ENCODE results near the gene OLIG2. TPM values are rescaled to one million over a fixed set of nuclear protein-coding genes. Genes with fewer than 3 reads are reported as not detected.
A peak's percentile ranks its signal among the peaks of the same experiment; 100 is the strongest.

Gene OLIG2
- total and polyA plus RNA-seq, 7 donors, result not detected

DNA sequence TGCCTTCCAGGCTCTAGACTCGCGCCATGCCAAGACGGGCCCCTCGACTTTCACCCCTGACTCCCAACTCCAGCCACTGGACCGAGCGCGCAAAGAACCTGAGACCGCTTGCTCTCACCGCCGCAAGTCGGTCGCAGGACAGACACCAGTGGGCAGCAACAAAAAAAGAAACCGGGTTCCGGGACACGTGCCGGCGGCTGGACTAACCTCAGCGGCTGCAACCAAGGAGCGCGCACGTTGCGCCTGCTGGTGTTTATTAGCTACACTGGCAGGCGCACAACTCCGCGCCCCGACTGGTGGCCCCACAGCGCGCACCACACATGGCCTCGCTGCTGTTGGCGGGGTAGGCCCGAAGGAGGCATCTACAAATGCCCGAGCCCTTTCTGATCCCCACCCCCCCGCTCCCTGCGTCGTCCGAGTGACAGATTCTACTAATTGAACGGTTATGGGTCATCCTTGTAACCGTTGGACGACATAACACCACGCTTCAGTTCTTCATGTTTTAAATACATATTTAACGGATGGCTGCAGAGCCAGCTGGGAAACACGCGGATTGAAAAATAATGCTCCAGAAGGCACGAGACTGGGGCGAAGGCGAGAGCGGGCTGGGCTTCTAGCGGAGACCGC, 2.0 kb upstream of the OLIG2 start:
- peaks cover 57 to 100% (median 97%) of the 10 kb centered on the region in 3 donors for H3K27me3 ChIP-seq

DNA sequence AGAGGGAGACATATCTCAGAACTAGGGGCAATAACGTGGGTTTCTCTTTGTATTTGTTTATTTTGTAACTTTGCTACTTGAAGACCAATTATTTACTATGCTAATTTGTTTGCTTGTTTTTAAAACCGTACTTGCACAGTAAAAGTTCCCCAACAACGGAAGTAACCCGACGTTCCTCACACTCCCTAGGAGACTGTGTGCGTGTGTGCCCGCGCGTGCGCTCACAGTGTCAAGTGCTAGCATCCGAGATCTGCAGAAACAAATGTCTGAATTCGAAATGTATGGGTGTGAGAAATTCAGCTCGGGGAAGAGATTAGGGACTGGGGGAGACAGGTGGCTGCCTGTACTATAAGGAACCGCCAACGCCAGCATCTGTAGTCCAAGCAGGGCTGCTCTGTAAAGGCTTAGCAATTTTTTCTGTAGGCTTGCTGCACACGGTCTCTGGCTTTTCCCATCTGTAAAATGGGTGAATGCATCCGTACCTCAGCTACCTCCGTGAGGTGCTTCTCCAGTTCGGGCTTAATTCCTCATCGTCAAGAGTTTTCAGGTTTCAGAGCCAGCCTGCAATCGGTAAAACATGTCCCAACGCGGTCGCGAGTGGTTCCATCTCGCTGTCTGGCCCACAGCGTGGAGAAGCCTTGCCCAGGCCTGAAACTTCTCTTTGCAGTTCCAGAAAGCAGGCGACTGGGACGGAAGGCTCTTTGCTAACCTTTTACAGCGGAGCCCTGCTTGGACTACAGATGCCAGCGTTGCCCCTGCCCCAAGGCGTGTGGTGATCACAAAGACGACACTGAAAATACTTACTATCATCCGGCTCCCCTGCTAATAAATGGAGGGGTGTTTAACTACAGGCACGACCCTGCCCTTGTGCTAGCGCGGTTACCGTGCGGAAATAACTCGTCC, 1.3 kb upstream of the OLIG2 start:
- Histone ChIP-seq H3K27me3 (peaks cover 60 to 100% (median 100%) of the 10 kb centered on the region in 3 donors), H3K36me3 (no peaks in the 10 kb centered on the region), H3K9me3 (no peaks in the 10 kb centered on the region), H3K4me1 (peaks cover 0 to 79% (median 57%) of the 10 kb centered on the region in 4 donors), H3K27ac (no peak overlapping the region), H3K4me3 (no peak overlapping the region)
- DNase-seq, result no peak
- intact Hi-C loops (cut with DNase I), result no loop called here
- TF ChIP-seq, protein P1, sequence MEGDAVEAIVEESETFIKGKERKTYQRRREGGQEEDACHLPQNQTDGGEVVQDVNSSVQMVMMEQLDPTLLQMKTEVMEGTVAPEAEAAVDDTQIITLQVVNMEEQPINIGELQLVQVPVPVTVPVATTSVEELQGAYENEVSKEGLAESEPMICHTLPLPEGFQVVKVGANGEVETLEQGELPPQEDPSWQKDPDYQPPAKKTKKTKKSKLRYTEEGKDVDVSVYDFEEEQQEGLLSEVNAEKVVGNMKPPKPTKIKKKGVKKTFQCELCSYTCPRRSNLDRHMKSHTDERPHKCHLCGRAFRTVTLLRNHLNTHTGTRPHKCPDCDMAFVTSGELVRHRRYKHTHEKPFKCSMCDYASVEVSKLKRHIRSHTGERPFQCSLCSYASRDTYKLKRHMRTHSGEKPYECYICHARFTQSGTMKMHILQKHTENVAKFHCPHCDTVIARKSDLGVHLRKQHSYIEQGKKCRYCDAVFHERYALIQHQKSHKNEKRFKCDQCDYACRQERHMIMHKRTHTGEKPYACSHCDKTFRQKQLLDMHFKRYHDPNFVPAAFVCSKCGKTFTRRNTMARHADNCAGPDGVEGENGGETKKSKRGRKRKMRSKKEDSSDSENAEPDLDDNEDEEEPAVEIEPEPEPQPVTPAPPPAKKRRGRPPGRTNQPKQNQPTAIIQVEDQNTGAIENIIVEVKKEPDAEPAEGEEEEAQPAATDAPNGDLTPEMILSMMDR (IDR thresholded peaks at IDR 0.05), result no peak
- TF ChIP-seq POLR2A (IDR thresholded peaks at IDR 0.05) (no peak), EP300 (IDR thresholded peaks at IDR 0.05) (no peak), POLR2AphosphoS5 (IDR thresholded peaks at IDR 0.05) (no peak)
- WGBS, 2 donors, result 9 to 15% methylated on average over 40 of the region's 40 CpGs

More for the DNA sequence above, 2.0 kb upstream of the OLIG2 start:
- Histone ChIP-seq H3K36me3 (no peaks in the 10 kb centered on the region), H3K27ac (no peak overlapping the region), H3K4me1 (peaks cover 0 to 71% (median 50%) of the 10 kb centered on the region in 4 donors), H3K4me3 (no peak overlapping the region), H3K9me3 (no peaks in the 10 kb centered on the region)
- no peak for DNase-seq
- TF ChIP-seq POLR2AphosphoS5 (IDR thresholded peaks at IDR 0.05) (no peak), POLR2A (IDR thresholded peaks at IDR 0.05) (no peak), EP300 (IDR thresholded peaks at IDR 0.05) (no peak)
- TF ChIP-seq, protein P1 (IDR thresholded peaks at IDR 0.05), result no peak
- WGBS, 2 donors, result 5 to 9% methylated on average over 49 of the region's 49 CpGs
- intact Hi-C loops (cut with DNase I), result no loop called here

DNA sequence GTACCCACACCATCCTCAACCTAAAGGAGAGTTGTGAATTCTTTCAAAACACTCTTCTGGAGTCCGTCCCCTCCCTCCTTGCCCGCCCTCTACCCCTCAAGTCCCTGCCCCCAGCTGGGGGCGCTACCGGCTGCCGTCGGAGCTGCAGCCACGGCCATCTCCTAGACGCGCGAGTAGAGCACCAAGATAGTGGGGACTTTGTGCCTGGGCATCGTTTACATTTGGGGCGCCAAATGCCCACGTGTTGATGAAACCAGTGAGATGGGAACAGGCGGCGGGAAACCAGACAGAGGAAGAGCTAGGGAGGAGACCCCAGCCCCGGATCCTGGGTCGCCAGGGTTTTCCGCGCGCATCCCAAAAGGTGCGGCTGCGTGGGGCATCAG, 638 bp upstream of the OLIG2 start:
- Histone ChIP-seq H3K4me1 (peaks cover 0 to 74% (median 54%) of the 10 kb centered on the region in 4 donors), H3K27me3 (peaks cover 60 to 100% (median 100%) of the 10 kb centered on the region in 3 donors), H3K9me3 (no peaks in the 10 kb centered on the region), H3K27ac (no peak overlapping the region), H3K4me3 (no peak overlapping the region), H3K36me3 (no peaks in the 10 kb centered on the region)
- no peak for TF ChIP-seq EP300 (IDR thresholded peaks at IDR 0.05)
- TF ChIP-seq, protein P1 (IDR thresholded peaks at IDR 0.05), result no peak
- no peak for TF ChIP-seq POLR2AphosphoS5 (IDR thresholded peaks at IDR 0.05)
- no peak for TF ChIP-seq POLR2A (IDR thresholded peaks at IDR 0.05)
- intact Hi-C loops (cut with DNase I), result no loop called here
- no peak for DNase-seq
- WGBS, 2 donors, result 7 to 16% methylated on average over 22 of the region's 22 CpGs

DNA sequence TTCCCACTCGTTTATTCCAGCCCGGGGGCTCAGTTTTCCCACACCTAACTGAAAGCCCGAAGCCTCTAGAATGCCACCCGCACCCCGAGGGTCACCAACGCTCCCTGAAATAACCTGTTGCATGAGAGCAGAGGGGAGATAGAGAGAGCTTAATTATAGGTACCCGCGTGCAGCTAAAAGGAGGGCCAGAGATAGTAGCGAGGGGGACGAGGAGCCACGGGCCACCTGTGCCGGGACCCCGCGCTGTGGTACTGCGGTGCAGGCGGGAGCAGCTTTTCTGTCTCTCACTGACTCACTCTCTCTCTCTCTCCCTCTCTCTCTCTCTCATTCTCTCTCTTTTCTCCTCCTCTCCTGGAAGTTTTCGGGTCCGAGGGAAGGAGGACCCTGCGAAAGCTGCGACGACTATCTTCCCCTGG, 716 bp downstream of the OLIG2 start:
- Histone ChIP-seq H3K9me3 (no peaks in the 10 kb centered on the region), H3K4me3 (no peak overlapping the region), H3K36me3 (no peaks in the 10 kb centered on the region), H3K27me3 (peaks cover 59 to 100% (median 100%) of the 10 kb centered on the region in 3 donors), H3K27ac (no peak overlapping the region), H3K4me1 (peaks cover 0 to 67% (median 51%) of the 10 kb centered on the region in 4 donors)
- 4 to 17% methylated on average over 21 of the region's 21 CpGs for WGBS, 2 donors
- TF ChIP-seq EP300 (IDR thresholded peaks at IDR 0.05), result no peak
- TF ChIP-seq, protein P1 (IDR thresholded peaks at IDR 0.05), result no peak
- TF ChIP-seq POLR2A (IDR thresholded peaks at IDR 0.05), result no peak
- no peak for TF ChIP-seq POLR2AphosphoS5 (IDR thresholded peaks at IDR 0.05)
- intact Hi-C loops (cut with DNase I), result no loop called here
- peak; percentile 20 for DNase-seq
